HG03354 (cell line): ENCODE measurements around the gene SGCB.

Source experiments
- ATAC-seq: cut with Tn5 transposase; IDR thresholded peaks from one replicate; pipeline ENCODE4 v1.9.1; 2021; ENCODE audit warnings: mild to moderate bottlenecking; ENCODE audit not compliant: unreplicated experiment, poor library complexity, severe bottlenecking

The SGCB gene

GRCh38 chr4:52028970-52029369 is 9.1 kb downstream of the SGCB start:
- ATAC-seq, result no peak

GRCh38 chr4:52019936-52020657 is 18.0 kb downstream of the SGCB start, which contains the start of gene LRRC66:
TSS of gene LRRC66 (minus strand) at chr4:52020363. CDS start at chr4:52017613, 2,750 bp downstream.
- no peak for ATAC-seq

- ATAC-seq, result no peak
These were observed 20.3 kb downstream of the SGCB start for GRCh38 chr4:52017814-52018213.

GRCh38 chr4:52016981-52017380 is 21.1 kb downstream of the SGCB start:
- ATAC-seq, result no peak

GRCh38 chr4:52015366-52015765 is 22.7 kb downstream of the SGCB start:
- ATAC-seq, result no peak

- no peak for ATAC-seq
These were observed 23.2 kb downstream of the SGCB start for GRCh38 chr4:52014903-52015302.

- ATAC-seq, result no peak
These were observed 25.4 kb downstream of the SGCB start for GRCh38 chr4:52012651-52013050.

GRCh38 chr4:52010986-52011385 is 27.1 kb downstream of the SGCB start:
- ATAC-seq, result no peak

- no peak for ATAC-seq
These were observed 31.2 kb downstream of the SGCB start for GRCh38 chr4:52006887-52007286.

GRCh38 chr4:52005604-52006273 is 32.4 kb downstream of the SGCB start:
- no peak for ATAC-seq

- ATAC-seq, result no peak
These were observed 33.7 kb downstream of the SGCB start for GRCh38 chr4:52004414-52004813.

- ATAC-seq, result no peak
These were observed 36.5 kb downstream of the SGCB start for GRCh38 chr4:52001616-52002015.

- ATAC-seq, result no peak
These were observed 38.8 kb downstream of the SGCB start for GRCh38 chr4:51999250-51999649.

GRCh38 chr4:51998837-51999236 is 39.3 kb downstream of the SGCB start:
- no peak for ATAC-seq

- no peak for ATAC-seq
These were observed 40.5 kb downstream of the SGCB start for GRCh38 chr4:51997647-51998046.

GRCh38 chr4:51995647-51996220 is 42.4 kb downstream of the SGCB start:
- ATAC-seq, result no peak
